ENCODE measurements around the gene OR2AP1.
"Not testable (repeated sequence)": the region's sequence is repeated elsewhere in the genome, so short reads cannot be mapped to it uniquely, and the experiment has no call there.

OR2AP1 gene

GRCh38 chr12:55572168-55572567 is at the start of gene OR2AP1:
OR2AP1 (plus strand) TSS chr12:55572468; CDS start chr12:55574415, 1,947 bp downstream.
- no peak for TF ChIP-seq CTCF (conservative IDR thresholded peaks at IDR 0.05)
- H3K27ac ChIP-seq, result no peak within 1 kb of the TSS

- not testable (repeated sequence) for H3K27ac ChIP-seq
These were observed 24.0 kb upstream of the OR2AP1 start for GRCh38 chr12:55548235-55548634.

DNA sequence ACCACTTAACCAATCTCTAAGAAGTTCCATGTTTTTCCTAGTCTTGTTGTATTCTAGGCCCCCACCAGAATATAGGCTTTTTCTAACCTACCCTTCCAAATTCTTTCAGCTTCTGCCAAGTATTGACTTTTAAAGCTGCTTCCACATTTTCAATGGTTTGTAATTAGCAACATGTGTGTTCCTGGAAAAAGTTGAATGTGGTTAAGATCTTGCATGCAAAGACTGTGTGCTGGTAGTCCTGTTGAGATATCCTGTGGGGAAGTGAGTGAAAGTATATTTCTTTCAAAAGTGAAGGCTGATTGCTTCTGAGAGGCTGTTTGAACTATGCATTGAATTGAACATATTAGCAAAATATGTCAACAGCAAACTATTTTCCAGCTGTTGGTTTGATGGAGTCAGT is 23.5 kb upstream of the OR2AP1 start:
- no peak for TF ChIP-seq CTCF (conservative IDR thresholded peaks at IDR 0.05)
- H3K27ac ChIP-seq, result no peak overlapping the region

- no peak within 1 kb of the TSS for H3K27ac ChIP-seq
- TF ChIP-seq CTCF (conservative IDR thresholded peaks at IDR 0.05), result no peak
These were observed 23.0 kb upstream of the OR2AP1 start, which contains the start of gene OR6C4 for GRCh38 chr12:55549302-55549701. OR6C4 (plus strand) TSS chr12:55549602; CDS start chr12:55551227, 1,625 bp downstream.

GRCh38 chr12:55554296-55554695 is 18.0 kb upstream of the OR2AP1 start:
- no peak for TF ChIP-seq CTCF (conservative IDR thresholded peaks at IDR 0.05)
- no peak overlapping the region for H3K27ac ChIP-seq

GRCh38 chr12:55570060-55570459 is 2.2 kb upstream of the OR2AP1 start:
- H3K27ac ChIP-seq, result not testable (repeated sequence)

DNA sequence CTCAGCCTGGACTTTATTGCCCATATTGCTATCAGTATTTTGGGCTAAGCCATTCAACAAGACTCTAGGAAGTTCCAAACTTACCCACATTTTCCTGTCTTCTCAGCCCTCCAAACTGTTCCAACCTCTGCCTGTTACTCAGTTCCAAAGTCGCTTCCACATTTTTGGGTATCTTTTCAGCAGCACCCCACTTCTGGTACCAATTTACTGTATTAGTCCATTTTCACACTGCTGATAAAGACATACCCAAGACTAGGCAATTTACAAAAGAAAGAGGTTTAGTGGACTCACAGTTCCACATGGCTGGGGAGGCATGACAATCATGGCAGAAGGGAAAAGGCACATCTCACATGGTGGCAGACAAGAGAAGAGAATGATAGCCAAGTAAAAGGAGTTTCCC is 1.6 kb upstream of the OR2AP1 start:
- not testable (repeated sequence) for H3K27ac ChIP-seq

- TF ChIP-seq CTCF (conservative IDR thresholded peaks at IDR 0.05), result no peak
- H3K27ac ChIP-seq, result no peak overlapping the region
These were observed 9.8 kb downstream of the OR2AP1 start for GRCh38 chr12:55582066-55582465.

- no peak overlapping the region for H3K27ac ChIP-seq
- no peak for TF ChIP-seq CTCF (conservative IDR thresholded peaks at IDR 0.05)
These were observed 13.5 kb downstream of the OR2AP1 start for GRCh38 chr12:55585817-55586216.

DNA sequence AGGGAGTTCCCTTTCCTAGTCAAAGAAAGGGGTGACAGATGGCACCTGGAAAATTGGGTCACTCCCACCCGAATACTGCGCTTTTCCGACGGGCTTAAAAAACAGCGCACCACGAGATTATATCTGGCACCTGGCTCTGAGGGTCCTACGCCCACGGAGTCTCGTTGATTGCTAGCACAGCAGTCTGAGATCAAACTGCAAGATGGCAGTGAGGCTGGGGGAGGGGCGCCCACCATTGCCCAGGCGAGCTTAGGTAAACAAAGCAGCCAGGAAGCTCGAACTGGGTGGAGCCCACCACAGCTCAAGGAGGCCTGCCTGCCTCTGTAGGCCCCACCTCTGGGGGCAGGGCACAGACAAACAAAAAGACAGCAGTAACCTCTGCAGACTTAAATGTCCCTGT is 17.9 kb downstream of the OR2AP1 start:
- H3K27ac ChIP-seq, result not testable (repeated sequence)

All from VCaP (cell line).